22Rv1 (cell line): ENCODE data around the gene TUBA1A.
"Not testable (repeated sequence)": the region's sequence is repeated elsewhere in the genome, so short reads cannot be mapped to it uniquely, and the experiment has no call there.

Experiments used
- H3K27ac ChIP-seq: fragments of 450-650 bp; 2 replicates; pipeline ENCODE4 v1.5.1; 2017
- CTCF ChIP-seq: fragments of 450-650 bp; IDR thresholded peaks from 2 replicates; pipeline ENCODE4 v1.5.1; 2017; ENCODE audit warnings: mild to moderate bottlenecking
- ZFX ChIP-seq: fragments of 450-650 bp; IDR thresholded peaks from 2 replicates; pipeline ENCODE4 v1.6.1; 2017; ENCODE audit warnings: antibody characterized with exemption, borderline replicate concordance

Gene TUBA1A

DNA sequence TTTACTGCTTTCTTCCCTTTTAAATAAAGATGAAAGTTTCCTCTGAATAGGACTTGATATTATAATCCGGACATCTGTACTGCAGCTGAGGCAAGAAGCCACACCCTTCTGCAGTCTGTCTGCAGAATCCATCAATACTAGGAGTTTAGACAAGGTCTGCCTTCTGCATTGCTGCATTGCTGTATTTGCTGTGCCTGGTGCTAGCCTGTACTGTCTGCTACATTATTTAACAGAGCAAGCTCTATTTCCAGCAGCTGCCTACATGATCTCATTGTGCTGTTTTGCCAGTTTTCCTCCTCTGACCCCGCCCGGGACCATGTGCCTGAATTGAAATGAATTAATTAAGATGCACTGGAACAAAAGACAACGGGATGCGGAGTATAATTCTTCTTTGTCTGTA, 1.7 kb downstream of the TUBA1A start:
- peak overlapping the region; percentile 94; the same call in 1 of the 2 replicates for H3K27ac ChIP-seq
- TF ChIP-seq CTCF (no peak), ZFX (no peak)

- H3K27ac ChIP-seq: not testable (repeated sequence)
Observed at GRCh38 chr12:49186307-49186706, 2.6 kb downstream of the TUBA1A start.

DNA sequence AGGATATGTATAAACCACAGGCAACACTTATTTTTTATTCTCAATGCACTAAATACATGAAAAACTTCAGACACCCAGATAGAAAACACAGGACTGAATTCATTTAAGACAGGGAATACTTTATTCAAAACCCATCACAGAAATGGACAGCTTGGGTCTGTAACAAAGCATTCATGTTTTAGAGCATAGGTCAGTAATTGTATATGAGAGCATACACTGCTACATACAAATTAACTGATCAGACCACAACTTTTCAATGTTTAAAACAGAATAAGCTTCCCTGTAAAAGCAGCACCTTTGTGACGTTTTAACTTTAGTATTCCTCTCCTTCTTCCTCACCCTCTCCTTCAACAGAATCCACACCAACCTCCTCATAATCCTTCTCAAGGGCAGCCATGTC, 4.2 kb downstream of the TUBA1A start:
- not testable (repeated sequence) for H3K27ac ChIP-seq

GRCh38 chr12:49183214-49183950, 5.5 kb downstream of the TUBA1A start:
- H3K27ac ChIP-seq: not testable (repeated sequence)

GRCh38 chr12:49174218-49174617, 14.7 kb downstream of the TUBA1A start:
- H3K27ac ChIP-seq: no peak overlapping the region
- no peak for TF ChIP-seq CTCF
- no peak for TF ChIP-seq ZFX

DNA sequence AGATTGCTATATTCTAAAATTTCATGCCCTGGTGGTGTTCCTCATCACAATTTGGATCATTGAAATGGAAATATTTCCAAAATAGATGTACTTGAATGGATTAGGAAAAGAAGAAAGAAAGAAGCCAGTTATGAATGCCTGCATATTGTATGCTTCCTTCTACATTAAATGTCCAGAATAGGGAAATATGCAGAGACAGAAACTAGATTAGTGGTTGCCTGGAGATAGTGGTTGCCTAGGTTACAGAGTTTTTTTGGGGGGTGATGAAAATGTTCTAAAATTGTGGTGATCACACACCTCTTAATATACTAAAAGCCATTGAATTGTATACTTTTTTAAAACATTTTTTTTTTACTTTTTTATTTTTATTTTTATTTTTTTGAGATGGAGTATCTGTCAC, 18.0 kb downstream of the TUBA1A start:
- no peak overlapping the region for H3K27ac ChIP-seq
- TF ChIP-seq CTCF (no peak), ZFX (no peak)

DNA sequence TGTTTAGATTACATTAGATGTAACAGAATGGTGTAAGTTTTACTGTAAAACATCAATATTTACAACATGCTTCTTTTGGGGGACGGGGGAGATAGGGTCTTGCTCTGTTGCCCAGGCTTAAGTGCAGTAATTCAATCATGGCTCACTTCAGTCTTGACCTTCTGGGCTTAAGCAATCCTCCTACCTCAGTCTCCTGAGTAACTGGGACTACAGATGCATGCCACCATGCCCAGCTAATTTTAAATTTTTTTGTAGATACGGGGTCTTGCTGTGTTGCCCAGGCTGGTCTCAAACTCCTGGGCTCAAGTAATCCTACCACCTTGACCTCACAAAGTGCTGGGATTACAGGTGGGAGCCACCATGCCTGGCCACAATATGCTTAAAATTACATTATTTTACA, 23.8 kb downstream of the TUBA1A start:
- no peak overlapping the region for H3K27ac ChIP-seq
- TF ChIP-seq ZFX (no peak), CTCF (no peak)

GRCh38 chr12:49161901-49162300, 27.0 kb downstream of the TUBA1A start:
- H3K27ac ChIP-seq: not testable (repeated sequence)

- H3K27ac ChIP-seq: no peak overlapping the region
- no peak for TF ChIP-seq CTCF
- no peak for TF ChIP-seq ZFX
Observed at GRCh38 chr12:49161092-49161795, 27.6 kb downstream of the TUBA1A start.
